Measurements from ENCODE around the gene TSPAN10. TPM values are rescaled to one million over a fixed set of nuclear protein-coding genes. Genes with fewer than 3 reads are reported as not detected.

TSPAN10 gene
- total RNA-seq, 1 donor from 2014 or later: 2.7 TPM

DNA sequence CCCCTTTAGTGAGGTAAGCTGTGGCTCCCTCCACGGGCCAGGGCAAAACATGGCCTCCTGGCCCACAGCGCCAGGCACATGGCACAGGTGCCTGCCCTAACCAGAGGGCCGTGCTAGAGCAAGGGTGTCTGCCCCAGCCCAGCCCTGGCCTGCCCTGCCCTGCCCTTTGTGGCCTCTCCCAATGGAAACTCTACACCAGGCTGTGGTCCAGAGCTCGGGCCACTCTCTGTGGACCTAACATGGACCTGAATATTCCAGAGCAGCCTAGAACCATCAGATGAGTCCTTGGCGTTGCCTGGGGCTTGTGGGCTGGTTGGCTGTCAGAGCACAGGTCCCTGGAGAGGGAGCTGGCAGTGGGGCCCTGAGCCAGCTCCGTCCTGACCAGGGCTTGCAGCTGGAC lies 58.2 kb downstream of the TSPAN10 start:
- Histone ChIP-seq H3K27me3 (ENCODE audit: insufficient read depth, low read length) (no peaks in the 10 kb centered on the region), H2AFZ (ENCODE audit: low read depth, low read length) (no peak overlapping the region), H3K36me3 (ENCODE audit: insufficient read depth, low read length) (peaks cover 33% of the 10 kb centered on the region), H3K4me1 (ENCODE audit: insufficient read depth, low read length) (no peaks in the 10 kb centered on the region), H3K4me3 (ENCODE audit: insufficient read depth, low read depth, low read length) (no peak overlapping the region), H3K27ac (ENCODE audit: low read depth, low read length) (no peak overlapping the region), H3K4me2 (ENCODE audit: low read length) (no peak overlapping the region), H3K79me2 (ENCODE audit: insufficient read depth, low read length) (peaks cover 92% of the 10 kb centered on the region), H3K9me3 (ENCODE audit: insufficient read depth, low read depth, low read length) (no peaks in the 10 kb centered on the region), H3K9ac (ENCODE audit: low read length) (no peak overlapping the region), H4K20me1 (ENCODE audit: insufficient read depth, low read length) (peaks cover 85% of the 10 kb centered on the region)
- Mint-ChIP-seq H3K27me3 (ENCODE audit: low read depth, unreplicated experiment) (no peaks in the 10 kb centered on the region), H3K4me1 (ENCODE audit: low read depth, unreplicated experiment) (no peaks in the 10 kb centered on the region), H3K27ac (ENCODE audit: unreplicated experiment) (no peak overlapping the region), H3K36me3 (ENCODE audit: low read depth, unreplicated experiment) (peaks cover 14% of the 10 kb centered on the region), H3K9me3 (ENCODE audit: unreplicated experiment) (no peaks in the 10 kb centered on the region), H3K4me3 (ENCODE audit: unreplicated experiment) (no peak overlapping the region)
- DNase-seq (ENCODE audit: low read depth): no peak
- FAIRE-seq: no peak
- TF ChIP-seq EZH2 (IDR thresholded peaks at IDR 0.05; ENCODE audit: insufficient read depth, low read length): no peak
- TF ChIP-seq, protein P1, sequence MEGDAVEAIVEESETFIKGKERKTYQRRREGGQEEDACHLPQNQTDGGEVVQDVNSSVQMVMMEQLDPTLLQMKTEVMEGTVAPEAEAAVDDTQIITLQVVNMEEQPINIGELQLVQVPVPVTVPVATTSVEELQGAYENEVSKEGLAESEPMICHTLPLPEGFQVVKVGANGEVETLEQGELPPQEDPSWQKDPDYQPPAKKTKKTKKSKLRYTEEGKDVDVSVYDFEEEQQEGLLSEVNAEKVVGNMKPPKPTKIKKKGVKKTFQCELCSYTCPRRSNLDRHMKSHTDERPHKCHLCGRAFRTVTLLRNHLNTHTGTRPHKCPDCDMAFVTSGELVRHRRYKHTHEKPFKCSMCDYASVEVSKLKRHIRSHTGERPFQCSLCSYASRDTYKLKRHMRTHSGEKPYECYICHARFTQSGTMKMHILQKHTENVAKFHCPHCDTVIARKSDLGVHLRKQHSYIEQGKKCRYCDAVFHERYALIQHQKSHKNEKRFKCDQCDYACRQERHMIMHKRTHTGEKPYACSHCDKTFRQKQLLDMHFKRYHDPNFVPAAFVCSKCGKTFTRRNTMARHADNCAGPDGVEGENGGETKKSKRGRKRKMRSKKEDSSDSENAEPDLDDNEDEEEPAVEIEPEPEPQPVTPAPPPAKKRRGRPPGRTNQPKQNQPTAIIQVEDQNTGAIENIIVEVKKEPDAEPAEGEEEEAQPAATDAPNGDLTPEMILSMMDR (IDR thresholded peaks at IDR 0.05; ENCODE audit: insufficient read depth, low read depth, low read length): no peak

DNA sequence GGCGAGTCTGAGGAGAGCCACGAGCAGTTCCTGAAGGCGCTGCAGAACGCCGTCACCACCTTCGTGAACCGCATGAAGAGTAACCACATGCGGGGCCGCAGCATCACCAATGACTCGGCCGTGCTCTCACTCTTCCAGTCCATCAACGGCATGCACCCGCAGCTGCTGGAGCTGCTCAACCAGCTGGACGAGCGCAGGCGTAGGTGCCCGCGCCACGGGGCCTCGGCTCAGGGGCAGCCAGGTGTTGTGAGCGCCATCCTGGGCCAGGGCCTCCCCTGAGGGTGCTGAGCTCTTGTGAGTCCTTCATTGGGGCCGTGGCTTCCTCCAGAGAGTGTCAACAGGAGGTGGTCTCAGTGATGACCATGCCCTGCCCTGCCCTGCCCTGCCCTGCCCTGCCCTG lies 58.8 kb downstream of the TSPAN10 start:
- Mint-ChIP-seq H3K4me3 (ENCODE audit: unreplicated experiment) (no peak overlapping the region), H3K27me3 (ENCODE audit: low read depth, unreplicated experiment) (no peaks in the 10 kb centered on the region), H3K36me3 (ENCODE audit: low read depth, unreplicated experiment) (peaks cover 14% of the 10 kb centered on the region), H3K4me1 (ENCODE audit: low read depth, unreplicated experiment) (peaks cover under 1% of the 10 kb centered on the region), H3K27ac (ENCODE audit: unreplicated experiment) (no peak overlapping the region), H3K9me3 (ENCODE audit: unreplicated experiment) (no peaks in the 10 kb centered on the region)
- Histone ChIP-seq H3K36me3 (ENCODE audit: insufficient read depth, low read length) (peaks cover 30% of the 10 kb centered on the region), H3K27ac (ENCODE audit: low read depth, low read length) (no peak overlapping the region), H3K4me3 (ENCODE audit: insufficient read depth, low read depth, low read length) (no peak overlapping the region), H3K79me2 (ENCODE audit: insufficient read depth, low read length) (peaks cover 92% of the 10 kb centered on the region), H3K9ac (ENCODE audit: low read length) (no peak overlapping the region), H3K4me1 (ENCODE audit: insufficient read depth, low read length) (peaks cover 2% of the 10 kb centered on the region), H2AFZ (ENCODE audit: low read depth, low read length) (no peak overlapping the region), H3K27me3 (ENCODE audit: insufficient read depth, low read length) (no peaks in the 10 kb centered on the region), H3K4me2 (ENCODE audit: low read length) (no peak overlapping the region), H4K20me1 (ENCODE audit: insufficient read depth, low read length) (peaks cover 83% of the 10 kb centered on the region), H3K9me3 (ENCODE audit: insufficient read depth, low read depth, low read length) (no peaks in the 10 kb centered on the region)
- TF ChIP-seq, protein P1 (IDR thresholded peaks at IDR 0.05; ENCODE audit: insufficient read depth, low read depth, low read length): no peak
- no peak for TF ChIP-seq EZH2 (IDR thresholded peaks at IDR 0.05; ENCODE audit: insufficient read depth, low read length)
- DNase-seq (ENCODE audit: low read depth): no peak
- no peak for FAIRE-seq

DNA sequence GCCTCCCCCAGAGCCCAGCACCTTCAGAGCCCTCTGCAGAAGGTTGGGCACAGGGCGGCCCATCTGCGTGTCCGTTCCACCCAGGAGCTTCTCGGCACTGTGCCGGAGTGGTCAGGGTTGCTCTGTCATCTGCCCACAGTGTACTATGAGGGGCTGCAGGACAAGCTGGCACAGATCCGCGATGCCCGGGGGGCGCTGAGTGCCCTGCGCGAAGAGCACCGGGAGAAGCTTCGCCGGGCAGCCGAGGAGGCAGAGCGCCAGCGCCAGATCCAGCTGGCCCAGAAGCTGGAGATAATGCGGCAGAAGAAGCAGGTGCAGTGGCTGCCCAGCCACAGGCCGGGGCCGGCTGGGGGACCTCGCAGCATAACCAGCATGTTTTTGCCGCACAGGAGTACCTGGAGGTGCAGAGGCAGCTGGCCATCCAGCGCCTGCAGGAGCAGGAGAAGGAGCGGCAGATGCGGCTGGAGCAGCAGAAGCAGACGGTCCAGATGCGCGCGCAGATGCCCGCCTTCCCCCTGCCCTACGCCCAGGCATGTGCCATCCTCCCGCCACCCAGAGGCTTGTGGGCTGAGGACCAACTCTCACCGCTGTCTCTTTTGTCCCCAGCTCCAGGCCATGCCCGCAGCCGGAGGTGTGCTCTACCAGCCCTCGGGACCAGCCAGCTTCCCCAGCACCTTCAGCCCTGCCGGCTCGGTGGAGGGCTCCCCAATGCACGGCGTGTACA lies 59.4 kb downstream of the TSPAN10 start:
- Histone ChIP-seq H3K36me3 (ENCODE audit: insufficient read depth, low read length) (peaks cover 32% of the 10 kb centered on the region), H3K4me3 (ENCODE audit: insufficient read depth, low read depth, low read length) (no peak overlapping the region), H4K20me1 (ENCODE audit: insufficient read depth, low read length) (peaks cover 83% of the 10 kb centered on the region), H3K27me3 (ENCODE audit: insufficient read depth, low read length) (no peaks in the 10 kb centered on the region), H3K4me2 (ENCODE audit: low read length) (no peak overlapping the region), H3K4me1 (ENCODE audit: insufficient read depth, low read length) (peaks cover 8% of the 10 kb centered on the region), H3K27ac (ENCODE audit: low read depth, low read length) (no peak overlapping the region), H3K9me3 (ENCODE audit: insufficient read depth, low read depth, low read length) (no peaks in the 10 kb centered on the region), H3K9ac (ENCODE audit: low read length) (no peak overlapping the region), H3K79me2 (ENCODE audit: insufficient read depth, low read length) (peaks cover 92% of the 10 kb centered on the region), H2AFZ (ENCODE audit: low read depth, low read length) (no peak overlapping the region)
- TF ChIP-seq, protein P1 (IDR thresholded peaks at IDR 0.05; ENCODE audit: insufficient read depth, low read depth, low read length): no peak
- no peak for TF ChIP-seq EZH2 (IDR thresholded peaks at IDR 0.05; ENCODE audit: insufficient read depth, low read length)
- Mint-ChIP-seq H3K36me3 (ENCODE audit: low read depth, unreplicated experiment) (peaks cover 13% of the 10 kb centered on the region), H3K27me3 (ENCODE audit: low read depth, unreplicated experiment) (no peaks in the 10 kb centered on the region), H3K27ac (ENCODE audit: unreplicated experiment) (no peak overlapping the region), H3K4me3 (ENCODE audit: unreplicated experiment) (no peak overlapping the region), H3K4me1 (ENCODE audit: low read depth, unreplicated experiment) (peaks cover 3% of the 10 kb centered on the region), H3K9me3 (ENCODE audit: unreplicated experiment) (no peaks in the 10 kb centered on the region)
- DNase-seq (ENCODE audit: low read depth): no peak
- FAIRE-seq: no peak

Data from astrocyte (in vitro differentiated cells and primary cell).